ENCODE measurements around the gene RTL5.

GRCh38 chrX:72132456-72132855 lies 741 bp upstream of the RTL5 start:
- TF ChIP-seq CTCF (IDR thresholded peaks at IDR 0.05; ENCODE audit: low read length), result no peak
- no peak for TF ChIP-seq EZH2 (IDR thresholded peaks at IDR 0.05; ENCODE audit: borderline replicate concordance, low read length)
